Ectodermal cell (in vitro differentiated cells): ENCODE measurements around the gene TPCN2.
"Not testable (repeated sequence)": the region's sequence is repeated elsewhere in the genome, so short reads cannot be mapped to it uniquely, and the experiment has no call there.

Source experiments
- H3K27ac ChIP-seq: 2 replicates; pipeline ENCODE4 v1.7.0; 2013; ENCODE audit warnings: mild to moderate bottlenecking, low read depth, low read length; ENCODE audit not compliant: insufficient read depth, poor library complexity, severe bottlenecking
- H3K27me3 ChIP-seq: 2 replicates; pipeline ENCODE4 v1.7.0; 2013; ENCODE audit warnings: mild to moderate bottlenecking, low read length; ENCODE audit not compliant: insufficient read depth, control insufficient read depth, poor library complexity, severe bottlenecking
- H3K36me3 ChIP-seq: one replicate; pipeline ENCODE4 v1.7.0; 2013; ENCODE audit warnings: low read length; ENCODE audit not compliant: control insufficient read depth, insufficient read depth
- H3K4me1 ChIP-seq: one replicate; pipeline ENCODE4 v1.7.0; 2013; ENCODE audit warnings: low read length; ENCODE audit not compliant: control insufficient read depth, insufficient read depth
- H3K4me3 ChIP-seq: 2 replicates; pipeline ENCODE4 v1.7.0; 2013; ENCODE audit warnings: low read depth, low read length, control low read depth; ENCODE audit not compliant: insufficient read depth
- H3K9me3 ChIP-seq: 2 replicates; pipeline ENCODE4 v1.7.0; 2013; ENCODE audit warnings: mild to moderate bottlenecking, low read length, moderate library complexity; ENCODE audit not compliant: control insufficient read depth
- WGBS, 2 experiments: methylation state at CpG; one replicate each; pipeline ENCODE4 v1.1.7; 2013; ENCODE audit warnings: missing lambda C conversion rate in 2 of 2; 5-methylcytosine and 5-hydroxymethylcytosine counted together

TPCN2 gene

GRCh38 chr11:69131121-69131566 lies 82.4 kb downstream of the TPCN2 start:
- Histone ChIP-seq H3K27ac (no peak overlapping the region), H3K9me3 (peaks cover 3% of the 10 kb centered on the region), H3K27me3 (no peaks in the 10 kb centered on the region), H3K4me1 (peaks cover 11% of the 10 kb centered on the region), H3K4me3 (no peak overlapping the region), H3K36me3 (no peaks in the 10 kb centered on the region)
- 90 to 91% methylated on average over 11 of the region's 11 CpGs for WGBS, 2 experiments

- no peak overlapping the region for H3K27ac ChIP-seq
- no peaks in the 10 kb centered on the region for H3K27me3 ChIP-seq
- peaks cover 11% of the 10 kb centered on the region for H3K4me1 ChIP-seq
- no peak overlapping the region for H3K4me3 ChIP-seq
- WGBS, 2 experiments = 63 to 66% methylated on average over 15 of the region's 15 CpGs
- peaks cover 3% of the 10 kb centered on the region for H3K9me3 ChIP-seq
- no peaks in the 10 kb centered on the region for H3K36me3 ChIP-seq
These were observed 83.0 kb downstream of the TPCN2 start for GRCh38 chr11:69131644-69132300.

GRCh38 chr11:69132301-69132670 lies 83.6 kb downstream of the TPCN2 start:
- Histone ChIP-seq H3K4me1 (peaks cover 11% of the 10 kb centered on the region), H3K4me3 (no peak overlapping the region), H3K27me3 (no peaks in the 10 kb centered on the region), H3K36me3 (no peaks in the 10 kb centered on the region), H3K27ac (no peak overlapping the region), H3K9me3 (peaks cover 3% of the 10 kb centered on the region)
- 93 to 95% methylated on average over 7 of the region's 7 CpGs for WGBS, 2 experiments

- H3K36me3 ChIP-seq = no peaks in the 10 kb centered on the region
- no peaks in the 10 kb centered on the region for H3K27me3 ChIP-seq
- peaks cover 3% of the 10 kb centered on the region for H3K9me3 ChIP-seq
- 97 to 100% methylated on average over 4 of the region's 4 CpGs for WGBS, 2 experiments
- H3K4me1 ChIP-seq = peaks cover 11% of the 10 kb centered on the region
- H3K27ac ChIP-seq = no peak overlapping the region
- no peak overlapping the region for H3K4me3 ChIP-seq
These were observed 84.5 kb downstream of the TPCN2 start for GRCh38 chr11:69133251-69133650.

GRCh38 chr11:69134182-69134581 lies 85.5 kb downstream of the TPCN2 start:
- H3K4me1 ChIP-seq = peaks cover 11% of the 10 kb centered on the region
- H3K4me3 ChIP-seq, H3K27me3 ChIP-seq, H3K9me3 ChIP-seq, H3K36me3 ChIP-seq, H3K27ac ChIP-seq: not testable (repeated sequence)
- WGBS, 2 experiments = 93 to 94% methylated on average over 2 of the region's 2 CpGs

GRCh38 chr11:69134957-69135356 lies 86.2 kb downstream of the TPCN2 start:
- 93 to 94% methylated on average over 8 of the region's 8 CpGs for WGBS, 2 experiments
- Histone ChIP-seq H3K36me3 (no peaks in the 10 kb centered on the region), H3K9me3 (peaks cover 3% of the 10 kb centered on the region), H3K27ac (no peak overlapping the region), H3K4me1 (peaks cover 11% of the 10 kb centered on the region), H3K27me3 (no peaks in the 10 kb centered on the region), H3K4me3 (no peak overlapping the region)

- 87% methylated on average over 14 of the region's 14 CpGs for WGBS, 2 experiments
- peaks cover 11% of the 10 kb centered on the region for H3K4me1 ChIP-seq
These were observed 87.0 kb downstream of the TPCN2 start for GRCh38 chr11:69135420-69136363.

GRCh38 chr11:69136471-69136870 lies 87.7 kb downstream of the TPCN2 start:
- no peak overlapping the region for H3K27ac ChIP-seq
- peaks cover 3% of the 10 kb centered on the region for H3K9me3 ChIP-seq
- no peaks in the 10 kb centered on the region for H3K36me3 ChIP-seq
- WGBS, 2 experiments = 94 to 96% methylated on average over 9 of the region's 9 CpGs
- H3K4me1 ChIP-seq = peaks cover 5% of the 10 kb centered on the region
- H3K27me3 ChIP-seq = no peaks in the 10 kb centered on the region
- no peak overlapping the region for H3K4me3 ChIP-seq

More at GRCh38 chr11:69135420-69136363, 87.0 kb downstream of the TPCN2 start:
- Histone ChIP-seq H3K4me3 (no peak overlapping the region), H3K27ac (no peak overlapping the region), H3K27me3 (no peaks in the 10 kb centered on the region), H3K9me3 (peaks cover 3% of the 10 kb centered on the region), H3K36me3 (no peaks in the 10 kb centered on the region)

GRCh38 chr11:69137151-69137844 lies 88.6 kb downstream of the TPCN2 start:
- Histone ChIP-seq H3K27ac (no peak overlapping the region), H3K4me1 (no peaks in the 10 kb centered on the region), H3K9me3 (peaks cover 3% of the 10 kb centered on the region), H3K4me3 (no peak overlapping the region), H3K27me3 (no peaks in the 10 kb centered on the region), H3K36me3 (no peaks in the 10 kb centered on the region)
- 92 to 93% methylated on average over 8 of the region's 8 CpGs for WGBS, 2 experiments

GRCh38 chr11:69138265-69138664 lies 89.5 kb downstream of the TPCN2 start:
- Histone ChIP-seq H3K36me3 (no peaks in the 10 kb centered on the region), H3K4me3 (no peak overlapping the region), H3K4me1 (no peaks in the 10 kb centered on the region), H3K27me3 (no peaks in the 10 kb centered on the region), H3K9me3 (peaks cover 3% of the 10 kb centered on the region), H3K27ac (no peak overlapping the region)
- WGBS, 2 experiments = 57 to 67% methylated on average over 3 of the region's 3 CpGs
